NB4 (cell line): ENCODE data around the gene ACVR1.

Source experiments
- DNase-seq: peaks from one replicate; pipeline ENCODE4 v3.0.0; 2010; ENCODE audit warnings: low read depth
- H3K4me3 ChIP-seq: one replicate; pipeline ENCODE4 v1.5.1; 2011; ENCODE audit warnings: mild to moderate bottlenecking, low read depth, low read length, moderate library complexity
- CTCF ChIP-seq: IDR thresholded peaks from one replicate; pipeline ENCODE4 v1.5.1; 2012; ENCODE audit warnings: low read depth, low read length
- MAX ChIP-seq: IDR thresholded peaks from 2 replicates; pipeline ENCODE4 v1.6.1; 2011; ENCODE audit warnings: low read depth, low read length
- MYC ChIP-seq: IDR thresholded peaks from 2 replicates; pipeline ENCODE4 v1.6.1; 2011; ENCODE audit warnings: low read depth, low read length
- POLR2A ChIP-seq: IDR thresholded peaks from 2 replicates; pipeline ENCODE4 v1.6.1; 2011; ENCODE audit warnings: mild to moderate bottlenecking; ENCODE audit not compliant: insufficient read length; ENCODE audit errors: extremely low read depth

ACVR1 gene

GRCh38 chr2:157815421-157815820 lies 60.7 kb downstream of the ACVR1 start:
- TF ChIP-seq MAX (no peak), POLR2A (no peak), CTCF (no peak), MYC (no peak)
- DNase-seq = no peak
- no peak overlapping the region for H3K4me3 ChIP-seq

DNA sequence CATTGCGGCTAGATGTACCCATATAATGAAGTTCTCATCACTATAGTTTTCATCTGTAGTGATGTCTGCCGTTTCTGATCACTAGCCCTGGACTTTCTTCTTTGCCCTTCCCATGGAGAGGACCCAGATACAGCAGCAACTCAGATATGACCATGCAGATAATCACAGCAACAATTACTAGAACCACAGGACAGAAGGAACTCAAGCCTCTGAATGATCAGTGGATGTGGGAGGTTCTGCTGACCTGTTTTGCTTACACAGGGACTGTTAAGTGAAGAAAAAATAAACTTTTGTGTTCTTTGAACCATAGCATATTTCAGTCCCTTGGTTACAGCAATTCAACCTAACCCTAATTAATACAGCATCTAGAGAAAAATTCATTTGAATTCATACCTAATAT lies 62.7 kb downstream of the ACVR1 start:
- H3K4me3 ChIP-seq = no peak overlapping the region
- no peak for DNase-seq
- TF ChIP-seq CTCF (no peak), MAX (no peak), POLR2A (no peak), MYC (no peak)

DNA sequence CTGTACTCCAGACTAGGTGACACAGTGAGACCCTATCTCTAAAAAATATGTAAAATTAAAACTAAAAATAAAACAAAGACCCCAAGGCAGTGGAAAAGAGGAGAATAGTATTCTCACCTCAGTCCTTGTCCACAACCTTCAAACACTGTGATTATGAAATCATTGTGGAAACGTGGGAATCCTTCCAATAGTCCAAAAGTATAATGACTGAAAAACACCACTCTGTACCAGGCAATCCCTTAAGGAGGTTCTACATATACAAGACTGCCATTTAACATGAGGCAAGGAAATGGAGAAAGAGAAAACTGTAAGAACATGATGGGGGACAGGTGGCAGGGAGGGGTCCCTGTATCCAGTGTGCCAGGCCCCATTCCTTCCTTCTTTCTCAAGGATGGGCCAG lies 66.1 kb downstream of the ACVR1 start:
- no peak for TF ChIP-seq MAX
- TF ChIP-seq POLR2A = no peak
- TF ChIP-seq CTCF = no peak
- no peak for TF ChIP-seq MYC
- no peak for DNase-seq
- no peak overlapping the region for H3K4me3 ChIP-seq

- H3K4me3 ChIP-seq = no peak overlapping the region
- DNase-seq = no peak
- TF ChIP-seq POLR2A (no peak), MYC (no peak)
Observed at GRCh38 chr2:157809212-157809611, 66.9 kb downstream of the ACVR1 start.

DNA sequence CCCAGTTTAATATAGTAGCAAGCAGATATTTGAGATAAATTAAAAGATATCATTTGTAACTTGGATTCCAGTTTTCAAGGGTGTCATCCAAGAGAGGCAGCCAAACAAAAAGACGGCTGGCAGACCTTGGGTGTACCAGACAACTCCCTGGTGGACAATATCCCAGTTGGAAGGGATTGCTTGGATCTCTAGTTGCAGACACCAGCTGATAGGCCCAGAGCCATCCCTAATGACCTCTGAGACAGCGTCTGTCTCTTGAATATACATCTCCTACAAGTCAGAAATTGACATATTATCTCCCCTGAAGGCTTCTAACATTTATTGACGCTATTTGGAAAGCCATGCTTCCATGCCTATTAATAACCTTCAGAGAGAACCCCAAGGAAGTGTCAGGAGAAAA lies 67.7 kb downstream of the ACVR1 start:
- TF ChIP-seq CTCF = no peak
- no peak for TF ChIP-seq POLR2A
- no peak for TF ChIP-seq MYC
- no peak for TF ChIP-seq MAX
- no peak overlapping the region for H3K4me3 ChIP-seq
- no peak for DNase-seq

DNA sequence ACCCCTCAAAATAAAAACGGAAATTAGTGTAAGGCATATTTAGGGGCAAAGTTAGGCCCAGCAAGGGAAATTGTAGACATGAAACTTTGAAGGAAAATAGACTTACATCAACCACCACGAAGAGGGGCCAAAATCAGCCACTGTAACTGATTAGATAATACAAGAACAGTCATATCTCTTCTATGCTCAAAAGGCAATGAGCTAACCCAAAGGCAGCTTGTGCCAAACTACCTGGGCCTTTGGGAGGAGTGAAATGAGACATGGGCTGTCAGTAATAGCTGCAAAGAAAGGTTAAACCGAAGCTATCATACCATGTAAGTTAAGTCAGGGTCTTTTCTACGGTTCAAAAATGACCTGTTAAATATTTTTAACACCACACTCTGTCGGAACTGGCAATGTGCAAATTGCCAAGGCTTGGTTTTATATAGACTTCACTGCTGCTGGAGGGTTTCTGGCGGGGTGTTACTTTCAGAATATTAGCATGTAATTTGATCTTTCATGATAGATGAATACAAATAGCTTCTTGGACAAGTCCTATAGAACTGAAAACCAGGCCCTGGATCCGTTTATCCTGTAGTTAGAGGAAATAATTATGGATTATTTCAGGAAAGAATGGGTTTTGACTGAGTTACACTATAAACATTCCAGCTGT lies 69.6 kb downstream of the ACVR1 start:
- H3K4me3 ChIP-seq = no peak overlapping the region
- TF ChIP-seq CTCF (no peak), MYC (no peak), POLR2A (no peak), MAX (no peak)
- no peak for DNase-seq
